Measurements from ENCODE around the gene DDX59. TPM values are rescaled to one million over a fixed set of nuclear protein-coding genes. Genes with fewer than 3 reads are reported as not detected.

DDX59 gene
- total RNA-seq, 4 donors from 2014 or later = 15.1 to 30.4 (median 18.5) TPM

- ATAC-seq (ENCODE audit: low FRiP score) (no peak), DNase-seq (ENCODE audit: low spot score) (no peak)
- no peak for TF ChIP-seq CTCF (IDR thresholded peaks at IDR 0.05)
These were observed 67.1 kb downstream of the DDX59 start for GRCh38 chr1:200602632-200603031.

Other genes with a start within 250 kb of the DDX59 start
- gene KIF14, start 49.2 kb downstream of the DDX59 start, total RNA-seq = 1 to 10 TPM in 1 of 4 donors, under 1 TPM in 3; 0.16 to 1.1 (median 0.23) TPM
- gene CAMSAP2, start 69.0 kb upstream of the DDX59 start, total RNA-seq = 10 to 100 TPM; 37.2 to 65.2 (median 44.5) TPM
- not detected for gene GPR25, start 203.1 kb upstream of the DDX59 start, total RNA-seq
- gene INAVA, start 225.0 kb upstream of the DDX59 start, total RNA-seq = under 1 TPM in 3 of 4 donors, not detected in 1; 0.09 to 0.95 (median 0.12) TPM

Measured in omental fat pad (tissue), 4 donors.